HFFc6 (cell line): ENCODE data around the gene TMEM127. TPM values are rescaled to one million over a fixed set of nuclear protein-coding genes. Genes with fewer than 3 reads are reported as not detected.

Experiments used
- DNase-seq: peaks from one replicate; pipeline ENCODE4 v3.0.0-alpha.2; 2018
- H3K27ac Mint-ChIP-seq: 2 replicates; pipeline ENCODE4 v1.8.0; 2020; ENCODE audit warnings: mild to moderate bottlenecking, mixed read lengths
- H3K27me3 Mint-ChIP-seq: 2 replicates; pipeline ENCODE4 v1.8.0; 2021; ENCODE audit warnings: mild to moderate bottlenecking, moderate library complexity, mixed read lengths; ENCODE audit not compliant: insufficient read depth
- H3K36me3 Mint-ChIP-seq: 2 replicates; pipeline ENCODE4 v1.8.0; 2021; ENCODE audit warnings: low read depth, mixed read lengths
- H3K4me1 Mint-ChIP-seq: 2 replicates; pipeline ENCODE4 v1.8.0; 2020; ENCODE audit warnings: low read depth, mixed read lengths
- H3K4me3 Mint-ChIP-seq: 2 replicates; pipeline ENCODE4 v1.8.0; 2020; ENCODE audit warnings: mild to moderate bottlenecking, moderate library complexity, mixed read lengths
- H3K9me3 Mint-ChIP-seq: 2 replicates; pipeline ENCODE4 v1.8.0; 2020; ENCODE audit warnings: mild to moderate bottlenecking, mixed read lengths
- CTCF ChIP-seq: fragments of 200-600 bp; sonication (generic); IDR thresholded peaks from 2 replicates; pipeline ENCODE4 v1.5.0; 2021; ENCODE audit warnings: antibody characterized with exemption, mild to moderate bottlenecking
- total RNA-seq, 6 experiments: library from RNA; stranded (reverse); fragmentation: NEBNext Ultra II Directional; extraction: Animal tissue kit (Norgen Biotek cat#: 25700); gene quantifications; 2 replicates in 1 of 6; 3 replicates in 5 of 6; pipeline ENCODE4 v1.2.3, GENCODE V29; 2021

The TMEM127 gene
- total RNA-seq, 6 experiments from 2014 or later, result 57.6 to 84.6 (median 71.1) TPM

- no peaks in the 10 kb centered on the region for H3K27me3 Mint-ChIP-seq
- peaks cover 55% of the 10 kb centered on the region for H3K4me1 Mint-ChIP-seq
- peak overlapping the region; percentile 98 for H3K4me3 Mint-ChIP-seq
- no peak for DNase-seq
- TF ChIP-seq CTCF, result no peak
- peak overlapping the region; percentile 89 for H3K27ac Mint-ChIP-seq
- H3K9me3 Mint-ChIP-seq, result peaks cover 4% of the 10 kb centered on the region; the same call in 1 of the 2 replicates
- H3K36me3 Mint-ChIP-seq, result peaks cover 32% of the 10 kb centered on the region
Measured at GRCh38 chr2:96207774-96208142, 58.0 kb downstream of the TMEM127 start.

- H3K9me3 Mint-ChIP-seq, result peaks cover 4% of the 10 kb centered on the region; the same call in 1 of the 2 replicates
- H3K36me3 Mint-ChIP-seq, result peaks cover 33% of the 10 kb centered on the region
- peak overlapping the region; percentile 98 for H3K4me3 Mint-ChIP-seq
- no peaks in the 10 kb centered on the region for H3K27me3 Mint-ChIP-seq
- peak overlapping the region; percentile 89 for H3K27ac Mint-ChIP-seq
- TF ChIP-seq CTCF, result no peak
- no peak for DNase-seq
- H3K4me1 Mint-ChIP-seq, result peaks cover 60% of the 10 kb centered on the region
Measured at GRCh38 chr2:96207073-96207773, 58.6 kb downstream of the TMEM127 start.

- peaks cover 33% of the 10 kb centered on the region for H3K36me3 Mint-ChIP-seq
- H3K27ac Mint-ChIP-seq, result peak overlapping the region; percentile 87
- H3K4me3 Mint-ChIP-seq, result peak overlapping the region; percentile 98
- DNase-seq, result peak; percentile 77
- H3K9me3 Mint-ChIP-seq, result peaks cover 4% of the 10 kb centered on the region; the same call in 1 of the 2 replicates
- H3K27me3 Mint-ChIP-seq, result no peaks in the 10 kb centered on the region
- peaks cover 68% of the 10 kb centered on the region for H3K4me1 Mint-ChIP-seq
- no peak for TF ChIP-seq CTCF
Measured at GRCh38 chr2:96205888-96206287, 59.9 kb downstream of the TMEM127 start.

- peak; percentile 13 for DNase-seq
- peak overlapping the region; percentile 87 for H3K27ac Mint-ChIP-seq
- H3K9me3 Mint-ChIP-seq, result peaks cover 4% of the 10 kb centered on the region; the same call in 1 of the 2 replicates
- peaks cover 73% of the 10 kb centered on the region for H3K4me1 Mint-ChIP-seq
- no peak for TF ChIP-seq CTCF
- H3K4me3 Mint-ChIP-seq, result peak overlapping the region; percentile 98
- peaks cover 38% of the 10 kb centered on the region for H3K36me3 Mint-ChIP-seq
- H3K27me3 Mint-ChIP-seq, result no peaks in the 10 kb centered on the region
Measured at GRCh38 chr2:96204836-96205624, 60.8 kb downstream of the TMEM127 start.

GRCh38 chr2:96203130-96204028, 62.4 kb downstream of the TMEM127 start:
- peaks cover 80% of the 10 kb centered on the region for H3K4me1 Mint-ChIP-seq
- H3K36me3 Mint-ChIP-seq, result peaks cover 55% of the 10 kb centered on the region
- peaks cover 4% of the 10 kb centered on the region; the same call in 1 of the 2 replicates for H3K9me3 Mint-ChIP-seq
- no peak for TF ChIP-seq CTCF
- no peaks in the 10 kb centered on the region for H3K27me3 Mint-ChIP-seq
- H3K4me3 Mint-ChIP-seq, result peak overlapping the region; percentile 69
- peak overlapping the region; percentile 87 for H3K27ac Mint-ChIP-seq
- DNase-seq, result no peak
